Suppressor macrophage treated with lipopolysaccharide for 4 hours (primary cell): ENCODE data around the gene TATDN2.
A peak's percentile ranks its signal among the peaks of the same experiment; 100 is the strongest.
"Not testable (repeated sequence)": the region's sequence is repeated elsewhere in the genome, so short reads cannot be mapped to it uniquely, and the experiment has no call there.

Experiments used
- DNase-seq: peaks from one replicate; pipeline ENCODE4 v3.0.0-alpha.2; 2020

The TATDN2 gene

DNA sequence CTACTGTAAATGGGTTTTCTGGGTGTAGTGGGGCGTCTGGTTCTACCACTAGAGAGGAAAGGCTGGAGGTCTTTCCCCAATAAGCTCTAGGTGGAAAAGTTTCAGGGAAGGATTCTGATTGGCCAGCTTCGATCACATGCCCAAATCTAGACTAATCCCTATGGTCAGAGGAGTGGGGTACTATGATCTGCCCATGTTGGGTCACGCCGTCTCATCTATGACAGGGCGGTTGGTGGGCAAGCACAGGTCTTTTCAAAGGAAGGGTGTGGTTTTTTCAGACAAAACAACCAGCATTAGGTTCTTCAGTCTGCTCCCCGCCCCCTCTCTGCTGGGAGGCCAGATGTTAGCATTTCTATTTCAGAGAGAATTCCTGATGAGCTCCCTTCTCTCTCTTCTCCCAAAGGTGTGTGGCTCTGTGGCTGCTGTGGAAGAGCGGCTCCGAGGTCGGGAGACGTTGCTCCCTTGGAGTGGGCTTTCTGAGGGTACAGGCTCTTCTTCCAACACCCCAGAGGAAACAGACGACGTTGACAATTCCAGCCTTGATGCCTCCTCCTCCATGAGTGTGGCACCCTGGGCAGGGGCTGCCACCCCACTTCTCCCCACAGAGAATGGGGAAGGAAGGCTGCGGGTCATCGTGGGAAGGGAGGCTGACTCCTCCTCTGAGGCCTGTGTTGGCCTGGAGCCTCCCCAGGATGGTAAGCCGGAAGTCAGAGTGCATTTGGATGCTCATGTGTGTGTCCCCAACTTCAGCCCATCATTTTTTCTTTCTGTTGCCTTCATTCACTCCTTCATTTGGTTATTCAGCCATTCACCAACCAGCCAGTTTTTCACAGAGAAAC, 9.7 kb upstream of the TATDN2 start:
- no peak for DNase-seq

DNA sequence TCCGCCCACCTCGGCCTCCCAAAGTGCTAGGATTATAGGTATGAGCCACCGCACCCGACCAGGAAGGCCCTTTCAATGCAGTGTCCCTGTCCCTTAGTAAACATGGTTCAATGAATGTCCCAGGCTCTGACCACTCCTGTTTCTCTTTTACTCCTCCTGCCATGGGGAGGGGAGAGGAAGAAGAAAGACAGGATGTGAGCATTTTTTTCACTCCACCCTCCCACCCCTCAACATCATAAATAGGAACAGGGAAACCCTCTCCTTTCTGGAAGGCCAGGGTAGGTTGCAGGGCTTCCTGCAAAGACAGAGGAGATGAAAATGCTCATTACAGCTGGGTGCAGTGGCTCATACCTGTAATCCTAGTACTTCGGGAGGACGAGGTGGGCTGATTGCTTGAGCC, 7.5 kb upstream of the TATDN2 start:
- no peak for DNase-seq

DNA sequence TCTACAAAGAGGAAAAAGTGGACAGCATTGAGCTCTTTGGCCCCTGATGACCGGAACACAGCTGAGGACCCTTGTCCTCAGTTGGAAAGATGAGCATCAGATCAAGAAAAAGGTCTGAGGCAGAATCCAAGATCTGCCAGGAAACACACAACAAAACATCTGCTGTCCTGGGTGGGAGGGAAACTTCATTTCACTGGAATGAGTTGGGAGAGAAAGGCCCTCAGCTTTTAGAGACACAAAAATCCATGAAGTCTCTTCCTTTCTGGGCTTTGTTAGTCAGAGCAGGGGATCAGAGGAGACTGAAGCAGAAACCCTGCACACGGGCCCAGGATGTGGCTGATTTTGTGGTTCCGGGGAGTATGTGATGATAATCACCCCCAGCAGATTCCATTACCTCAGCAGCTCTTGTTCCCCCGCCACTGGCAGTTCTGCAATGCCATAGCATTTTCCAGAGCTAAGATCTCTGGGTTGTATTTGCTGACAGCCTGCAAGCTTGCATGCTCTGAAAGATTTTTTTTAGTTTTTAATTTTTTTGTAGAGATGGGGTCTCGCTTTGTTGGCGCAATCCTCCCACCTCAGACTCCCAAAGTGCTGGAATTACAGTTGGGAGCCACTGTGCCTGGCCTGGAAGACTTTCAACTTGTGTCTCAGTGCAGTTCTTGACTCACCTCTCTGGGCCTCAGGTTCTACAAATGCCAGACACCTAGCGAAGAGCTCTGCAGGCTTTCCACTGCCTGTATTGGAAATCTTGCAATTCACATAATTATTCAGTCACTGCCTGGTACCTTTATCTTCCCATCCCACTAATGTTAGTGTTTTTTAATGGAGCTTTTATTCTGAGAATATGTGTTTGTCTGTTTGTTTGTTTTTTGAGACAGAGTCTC, 5.8 kb upstream of the TATDN2 start:
- DNase-seq = peak; percentile 39

DNA sequence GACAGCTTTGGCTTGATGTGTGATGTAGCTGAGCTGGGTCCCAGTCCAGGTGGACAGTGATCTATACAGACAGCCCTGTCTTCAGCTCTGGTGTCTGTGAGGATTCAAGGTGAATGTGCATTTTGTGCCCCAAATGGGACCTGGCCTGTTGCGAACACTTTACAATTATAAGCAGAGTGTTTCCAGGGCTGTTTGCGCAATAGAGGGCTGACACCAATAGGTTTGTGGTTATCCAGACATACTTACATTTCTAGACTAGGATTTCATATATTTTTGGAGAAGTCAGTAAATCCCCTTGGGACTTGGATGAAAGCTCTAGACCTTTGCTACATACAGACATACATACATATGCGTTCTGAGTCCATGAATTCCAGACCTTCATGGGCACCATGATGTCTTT, 4.2 kb upstream of the TATDN2 start:
- DNase-seq = no peak

DNA sequence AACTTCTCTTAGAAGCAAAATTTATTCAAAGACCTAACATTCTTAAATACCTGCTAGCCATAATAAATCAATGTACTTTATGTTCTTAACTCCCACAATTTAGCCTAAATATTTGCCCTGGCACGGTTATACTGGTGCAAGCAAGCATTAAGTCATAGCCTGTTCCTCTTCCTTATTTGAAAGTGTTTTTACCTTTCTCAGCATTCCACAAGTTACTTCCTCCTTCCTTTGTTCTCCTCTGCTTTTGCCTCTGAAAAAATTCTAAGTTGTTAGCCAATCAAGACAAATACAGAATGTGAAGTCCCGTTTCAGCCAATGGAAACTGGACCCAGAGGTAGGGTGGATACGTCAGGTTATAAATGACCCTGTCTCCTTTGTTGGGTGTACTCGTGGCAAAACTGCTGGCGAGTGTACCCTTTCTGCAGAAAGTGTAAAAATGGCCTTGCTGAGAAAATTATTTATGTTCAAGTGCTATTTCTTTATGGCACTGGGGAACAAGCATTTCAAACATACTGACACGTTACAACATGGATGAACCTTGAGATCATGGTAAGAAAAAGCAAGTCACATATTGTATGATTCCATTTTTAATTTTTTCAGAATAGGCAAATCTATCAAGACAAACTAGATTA, 3.1 kb upstream of the TATDN2 start:
- DNase-seq = no peak

DNA sequence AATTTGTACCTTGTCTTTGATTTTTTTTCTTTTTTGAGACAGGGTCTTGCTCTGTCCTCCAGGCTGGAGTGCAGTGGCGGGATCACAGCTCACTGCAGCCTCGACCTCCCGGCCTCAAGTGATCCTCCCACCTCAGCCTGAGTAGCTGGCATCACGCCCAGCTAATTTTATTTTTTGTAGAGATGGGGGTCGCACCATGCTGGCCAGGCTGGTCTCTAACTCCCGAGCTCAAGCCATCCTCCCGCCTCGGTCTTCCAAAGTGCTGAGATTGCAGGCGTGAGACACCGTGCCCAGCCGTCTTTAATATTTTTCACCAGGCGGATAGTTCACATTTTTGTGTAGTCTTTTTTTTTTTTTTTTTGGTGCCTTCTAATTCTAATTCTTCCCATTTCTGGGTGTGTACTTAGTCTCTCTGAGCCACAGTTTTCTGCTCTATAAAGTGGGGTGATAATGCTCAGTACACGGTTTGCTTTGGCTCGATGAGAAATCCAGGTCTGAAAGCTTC, 528 bp upstream of the TATDN2 start:
- no peak for DNase-seq

DNA sequence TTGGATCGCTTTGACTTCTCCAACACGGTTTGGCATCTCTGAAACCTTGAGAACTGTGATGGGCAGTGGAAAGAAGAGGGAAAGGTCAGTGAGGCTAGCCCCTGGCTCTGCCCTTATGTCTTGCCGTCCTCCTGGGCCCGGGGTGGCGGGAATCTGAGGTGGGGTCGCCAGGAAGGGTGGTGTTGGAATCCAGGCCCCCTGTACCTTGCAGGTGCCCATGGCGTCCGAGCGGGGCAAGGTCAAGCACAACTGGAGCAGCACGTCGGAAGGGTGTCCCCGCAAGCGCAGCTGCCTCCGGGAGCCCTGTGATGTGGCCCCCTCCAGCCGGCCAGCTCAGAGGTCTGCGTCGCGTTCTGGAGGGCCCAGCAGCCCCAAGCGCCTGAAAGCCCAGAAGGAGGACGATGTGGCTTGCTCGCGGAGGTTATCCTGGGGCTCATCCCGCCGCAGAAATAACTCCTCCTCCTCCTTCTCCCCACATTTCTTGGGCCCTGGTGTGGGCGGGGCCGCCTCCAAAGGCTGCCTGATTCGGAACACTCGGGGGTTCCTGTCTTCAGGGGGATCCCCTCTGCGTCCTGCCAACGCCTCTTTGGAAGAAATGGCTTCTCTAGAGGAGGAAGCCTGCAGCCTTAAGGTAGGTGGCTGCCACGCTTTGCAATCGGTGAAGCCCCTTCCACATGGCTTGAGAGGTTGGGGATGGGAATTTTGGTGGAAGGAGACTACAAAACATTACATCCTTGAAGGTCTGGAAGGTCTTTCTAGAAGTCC, 907 bp downstream of the TATDN2 start:
- DNase-seq = peak; percentile 40

DNA sequence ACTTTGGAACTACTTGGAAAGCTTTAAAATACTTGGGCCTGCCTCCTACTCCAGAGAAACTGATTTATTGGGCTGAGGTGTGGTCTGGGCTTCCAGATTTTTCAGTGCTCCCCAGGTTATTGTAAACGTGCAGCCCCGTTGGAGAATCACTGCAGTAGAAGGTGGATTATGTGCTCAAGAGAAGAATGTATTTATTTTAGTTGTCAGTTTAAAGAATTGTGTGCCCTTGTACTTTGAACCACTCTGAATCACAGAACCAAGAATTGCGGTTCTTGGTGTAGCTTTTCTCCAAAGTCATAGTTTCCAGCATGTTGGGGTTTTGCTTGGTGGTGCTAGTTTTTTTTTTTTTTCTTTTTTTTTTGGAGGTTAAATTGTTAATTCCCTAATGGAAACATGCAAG, 1.6 kb downstream of the TATDN2 start:
- DNase-seq = no peak

DNA sequence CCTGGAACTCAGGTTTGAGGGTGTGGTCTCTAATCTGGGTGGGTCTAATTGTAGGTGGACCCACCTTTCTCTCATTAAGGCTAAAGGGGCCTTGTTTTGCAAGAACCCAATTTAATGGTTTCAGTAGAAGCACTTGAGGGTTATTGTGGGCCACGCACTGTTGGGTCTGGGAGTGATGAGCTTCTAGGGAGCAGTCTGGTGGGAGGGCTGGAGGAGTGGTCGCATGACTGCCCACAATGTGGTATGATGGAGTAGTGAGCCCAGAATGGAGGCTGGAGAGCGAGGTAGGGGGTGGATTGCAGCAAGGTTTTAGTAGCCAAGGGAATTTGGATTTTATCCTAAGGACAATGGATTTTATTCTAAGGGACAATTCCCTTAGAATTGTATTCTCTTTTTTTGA, 2.7 kb downstream of the TATDN2 start:
- no peak for DNase-seq

DNA sequence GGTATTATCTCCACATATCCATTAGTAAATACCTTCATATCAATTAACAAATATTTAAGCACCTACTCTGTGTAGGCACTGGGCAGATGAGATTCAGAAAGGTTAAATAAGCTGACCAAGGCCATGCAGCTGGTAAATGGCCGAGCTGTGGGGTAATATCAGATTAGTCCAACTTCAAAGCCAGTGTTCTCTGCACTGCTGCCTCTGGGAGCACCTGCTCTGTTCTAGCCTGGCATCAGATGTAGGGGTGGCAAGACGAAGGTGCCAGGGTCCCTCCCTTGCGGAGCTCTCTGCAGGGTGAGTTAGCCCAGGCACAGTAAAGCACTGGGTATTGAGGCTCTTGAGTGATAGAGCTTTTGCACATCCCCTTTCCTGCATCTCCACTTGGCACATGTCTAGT, 5.5 kb downstream of the TATDN2 start:
- no peak for DNase-seq

DNA sequence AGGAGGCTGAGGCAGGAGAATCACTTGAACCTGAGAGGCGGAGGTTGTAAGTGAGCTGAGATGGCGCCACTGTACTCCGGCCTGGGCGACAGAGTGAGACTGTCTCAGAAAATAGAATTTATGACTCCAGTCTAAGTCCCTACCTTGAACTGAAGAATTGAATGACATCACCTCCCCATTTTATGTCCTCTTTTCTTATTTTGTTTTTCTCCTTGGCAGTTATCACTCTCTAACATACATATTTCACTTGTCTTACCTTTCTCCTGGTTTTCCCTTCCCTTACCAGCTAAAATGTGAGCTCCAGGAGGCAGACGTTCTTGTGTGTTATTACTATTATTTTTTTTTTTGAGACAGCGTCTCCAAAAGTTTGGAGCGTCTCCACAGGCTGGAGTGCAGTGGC, 7.6 kb downstream of the TATDN2 start:
- no peak for DNase-seq

DNA sequence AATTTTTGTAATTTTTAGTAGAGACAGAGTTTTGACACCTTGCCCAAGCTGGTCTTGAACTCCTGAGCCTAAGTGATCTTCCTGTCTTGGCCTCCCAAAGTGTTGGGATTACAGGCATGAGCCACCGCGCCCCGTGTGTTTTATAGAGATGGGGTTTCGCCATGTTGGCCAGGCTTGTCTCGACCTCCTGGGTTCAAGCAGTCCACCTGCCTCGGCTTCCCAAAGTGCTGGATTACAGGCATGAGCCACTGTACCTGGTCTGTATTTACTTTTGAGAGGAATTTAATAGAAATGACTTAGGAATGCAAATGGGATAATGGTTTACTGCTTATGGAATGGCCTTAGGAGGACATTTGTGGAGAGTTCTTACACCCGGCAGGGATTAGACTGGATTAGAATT, 10.8 kb downstream of the TATDN2 start:
- no peak for DNase-seq

DNA sequence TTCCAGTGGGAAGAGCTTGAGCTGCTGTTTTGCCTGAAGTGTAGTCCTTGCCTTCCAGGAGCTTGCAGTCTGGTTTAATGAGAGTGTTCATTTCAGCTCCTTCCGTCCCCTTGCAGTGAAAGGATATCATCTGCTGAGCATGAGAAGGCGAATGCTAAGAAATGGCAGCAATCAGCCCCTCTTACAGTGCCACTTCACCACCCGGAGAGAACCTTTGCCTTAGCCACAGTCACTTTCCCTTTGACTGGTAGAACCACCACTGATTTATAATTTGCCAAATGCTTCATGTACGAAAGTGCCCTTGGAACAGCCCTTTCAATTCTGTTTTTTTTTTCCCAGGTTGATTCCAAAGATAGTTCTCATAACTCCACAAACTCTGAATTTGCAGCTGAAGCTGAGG, 11.5 kb downstream of the TATDN2 start:
- no peak for DNase-seq

DNA sequence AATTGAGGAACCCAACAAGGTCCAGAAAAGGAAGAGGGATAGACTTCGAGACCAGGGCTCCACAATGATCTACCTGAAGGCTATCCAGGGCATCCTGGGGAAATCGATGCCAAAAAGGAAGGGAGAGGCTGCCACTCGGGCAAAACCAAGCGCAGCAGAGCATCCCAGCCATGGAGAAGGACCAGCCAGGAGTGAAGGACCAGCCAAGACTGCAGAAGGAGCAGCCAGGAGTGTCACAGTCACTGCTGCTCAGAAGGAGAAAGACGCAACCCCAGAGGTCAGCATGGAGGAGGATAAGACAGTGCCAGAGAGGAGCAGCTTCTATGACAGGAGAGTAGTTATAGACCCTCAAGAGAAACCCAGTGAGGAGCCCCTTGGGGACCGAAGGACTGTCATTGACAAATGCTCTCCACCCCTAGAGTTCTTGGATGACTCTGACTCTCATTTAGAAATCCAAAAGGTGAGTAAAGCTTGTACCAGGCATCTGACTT, 12.0 kb downstream of the TATDN2 start:
- DNase-seq = no peak

DNA sequence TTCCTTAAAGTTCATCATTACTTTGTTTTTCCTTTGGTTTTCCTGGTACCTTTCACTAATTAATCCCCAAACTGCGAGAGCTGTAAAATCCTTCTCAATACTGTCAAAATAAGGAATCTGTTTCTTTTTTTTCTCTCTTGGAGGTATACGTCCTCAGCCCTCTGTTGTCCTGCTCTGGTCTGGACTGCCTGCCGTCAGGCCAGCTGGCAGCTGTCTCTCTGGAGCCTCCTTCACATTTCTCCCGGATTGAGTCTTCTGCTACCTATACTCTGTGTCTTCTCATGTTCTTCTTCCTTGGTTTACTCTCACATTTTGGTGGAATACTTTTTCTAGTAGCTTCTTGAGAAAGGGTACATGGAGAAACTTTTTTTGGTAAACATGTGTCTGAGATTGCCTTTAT, 13.8 kb downstream of the TATDN2 start:
- DNase-seq = no peak

DNA sequence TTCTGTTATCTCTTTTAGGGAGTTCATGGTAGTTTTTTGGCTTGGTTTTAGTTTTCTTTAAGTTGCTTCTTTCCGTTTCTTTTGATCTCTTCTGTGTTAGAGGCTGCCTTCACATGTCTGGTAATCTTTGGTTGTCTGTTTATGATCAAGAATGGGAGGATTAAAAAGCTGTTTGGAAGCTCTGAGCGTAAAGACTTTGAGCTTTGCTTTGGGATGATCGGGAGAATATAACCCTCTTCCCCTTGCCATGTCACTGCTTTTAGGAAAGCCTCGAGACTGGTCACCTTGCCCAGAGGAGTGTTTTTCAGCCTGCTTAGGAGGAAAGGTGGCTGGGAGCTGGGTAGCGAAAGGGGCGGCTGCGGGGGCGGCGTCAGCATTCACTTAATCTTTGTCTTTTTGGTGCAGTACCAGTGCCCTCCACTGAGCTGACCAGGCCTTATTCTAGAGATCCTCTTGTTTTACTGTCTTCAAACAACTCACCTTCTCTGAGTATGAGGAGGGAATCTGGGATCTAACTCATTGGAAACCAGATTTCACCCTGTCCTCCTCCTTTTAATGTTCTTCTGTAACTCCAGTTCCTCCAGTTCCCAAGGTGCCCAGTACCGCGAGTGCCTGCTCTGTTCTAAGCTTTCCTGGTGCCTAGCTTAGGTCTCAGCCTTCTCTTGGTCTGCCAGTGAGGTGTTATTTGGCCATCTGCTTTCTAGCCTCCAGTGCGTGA, 15.5 kb downstream of the TATDN2 start:
- peak; percentile 34 for DNase-seq

DNA sequence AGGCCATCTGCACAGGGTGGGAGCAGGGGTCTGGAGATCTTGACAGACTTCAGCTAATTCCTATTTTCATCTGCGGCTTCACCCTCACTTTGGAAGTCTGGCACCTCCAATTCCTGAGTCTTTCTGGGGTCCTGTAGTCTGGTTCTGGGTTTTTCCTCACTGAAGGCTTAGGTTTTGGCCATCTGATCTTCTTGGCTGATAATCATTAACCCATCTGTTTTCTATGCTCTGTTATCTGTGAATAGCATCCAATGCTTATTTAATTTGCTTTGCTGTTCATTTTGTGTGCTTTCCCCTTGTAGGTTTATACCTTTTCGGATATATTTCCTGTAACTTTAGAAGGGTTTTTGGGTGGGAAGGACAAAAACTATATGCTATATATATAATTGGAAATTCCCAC, 17.6 kb downstream of the TATDN2 start:
- DNase-seq = no peak

DNA sequence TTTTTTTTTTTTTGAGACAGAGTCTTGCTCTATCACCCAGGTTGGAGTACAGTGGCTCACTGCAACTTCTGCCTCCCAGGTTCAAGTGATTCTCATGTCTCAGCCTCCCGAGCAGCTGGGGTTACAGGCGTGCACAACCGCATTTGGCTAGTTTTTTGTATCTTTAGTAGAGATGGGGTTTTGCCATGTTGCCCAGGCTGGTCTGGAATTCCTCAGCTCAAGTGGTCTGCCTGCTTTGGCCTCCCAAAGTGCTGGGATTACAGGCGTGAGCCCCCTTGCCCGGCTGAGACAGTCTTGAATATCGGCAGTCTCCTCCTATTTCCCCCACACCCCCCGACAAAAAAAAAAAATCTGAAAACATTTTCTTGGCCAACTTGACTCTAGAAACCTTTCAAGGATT, 18.7 kb downstream of the TATDN2 start:
- DNase-seq = not testable (repeated sequence)

DNA sequence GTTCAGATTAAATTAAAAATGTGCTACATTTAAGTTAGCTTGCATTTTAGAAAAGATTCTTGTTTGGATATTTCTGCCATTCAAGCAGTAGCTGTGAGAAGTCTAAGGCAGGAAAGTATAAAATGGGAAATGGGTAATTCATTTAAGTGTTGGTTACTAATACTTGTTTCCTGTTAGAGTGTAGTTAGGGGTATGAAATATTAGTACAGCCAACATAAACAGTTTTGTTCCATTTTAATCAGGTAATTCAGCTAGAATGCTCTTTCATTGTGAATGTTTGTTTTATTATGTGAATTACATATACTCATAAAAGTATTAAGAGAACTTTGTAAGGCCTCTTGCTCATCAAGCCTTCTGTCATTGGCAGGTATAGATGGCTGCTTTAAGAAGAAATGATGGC, 19.9 kb downstream of the TATDN2 start:
- no peak for DNase-seq

DNA sequence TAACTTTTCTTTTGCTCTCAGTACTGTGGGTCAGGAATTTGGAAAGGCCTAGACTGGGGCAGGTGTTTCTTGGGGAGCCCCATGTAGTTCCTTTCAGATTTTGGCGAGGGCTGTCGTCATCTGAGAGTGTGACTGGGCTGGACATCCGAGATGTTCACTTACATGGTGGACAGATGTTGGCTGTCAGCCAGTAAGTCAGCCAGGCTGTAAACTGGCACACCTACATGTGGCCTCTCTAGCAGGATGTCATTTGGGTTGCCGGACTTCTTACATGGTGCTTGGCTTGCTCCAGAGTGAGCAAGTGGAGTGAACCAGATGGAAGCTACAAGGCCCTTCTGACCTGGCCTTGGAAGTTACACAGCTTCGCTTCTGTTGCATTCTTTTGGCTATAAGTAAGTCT, 20.7 kb downstream of the TATDN2 start:
- no peak for DNase-seq

DNA sequence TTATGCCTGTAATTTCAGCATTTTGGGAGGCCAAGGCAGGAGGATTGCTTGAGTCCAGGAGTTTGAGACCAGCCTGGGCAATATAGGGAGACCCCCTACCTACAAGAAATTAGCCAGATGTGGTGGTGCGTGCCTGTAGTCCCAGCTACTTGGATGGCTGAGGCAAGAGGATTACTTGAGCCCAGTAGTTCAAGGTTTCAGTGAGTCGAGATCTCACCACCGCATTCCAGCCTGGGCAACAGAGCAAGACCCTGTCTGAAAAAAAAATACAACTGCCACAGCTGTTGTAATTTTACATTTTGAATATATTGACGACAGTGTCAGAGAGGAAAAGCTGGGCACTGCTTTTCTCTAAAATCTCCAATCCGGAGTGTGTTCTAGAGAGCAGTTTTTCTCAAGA, 21.2 kb downstream of the TATDN2 start:
- no peak for DNase-seq

DNA sequence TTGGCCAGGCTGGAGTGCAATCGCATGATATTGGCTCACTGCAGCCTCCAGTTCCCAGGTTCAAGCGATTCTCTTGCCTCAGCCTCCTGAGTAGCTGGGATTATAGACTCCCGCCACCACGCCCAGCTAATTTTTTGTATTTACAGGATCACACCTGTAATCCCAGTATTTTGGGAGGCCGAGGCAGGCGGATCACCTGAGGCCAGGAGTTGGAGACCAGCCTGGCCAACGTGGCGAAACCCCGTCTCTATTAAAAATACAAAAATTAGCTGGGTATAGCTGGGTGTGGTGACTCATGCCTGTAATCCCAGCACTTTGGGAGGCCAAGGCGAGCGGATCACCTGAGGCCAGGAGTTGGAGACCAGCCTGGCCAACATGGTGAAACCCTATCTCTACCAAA, 24.2 kb downstream of the TATDN2 start:
- not testable (repeated sequence) for DNase-seq
